PC-9 (cell line): ENCODE results near the gene SYPL2. TPM values are rescaled to one million over a fixed set of nuclear protein-coding genes. Genes with fewer than 3 reads are reported as not detected.

Experiments used
- BruUV-seq: library from RNA; stranded (reverse); fragments of 400-500 nt; replicated peaks from 2 replicates; lab custom pipeline; 2021; lab: Mats Ljungman, UMichigan
- CTCF ChIA-PET: fragments of 300-600 bp; sonication (Branson Sonifier 250); formaldehyde crosslinking; loops from one replicate; lab custom pipeline; 2022; ENCODE audit warnings: antibody characterized with exemption; lab: Charles Lee
- POLR2A ChIA-PET: fragments of 300-600 bp; sonication (Branson Sonifier 250); formaldehyde crosslinking; loops from one replicate; lab custom pipeline; 2022; ENCODE audit warnings: antibody characterized with exemption; ENCODE audit not compliant: unreplicated experiment; lab: Charles Lee
- DNase-seq, 2 experiments: peaks; one replicate each; pipeline versions ENCODE4 v3.0.0 to v3.0.0-alpha.2; 2015 to 2022; ENCODE audit warnings: mixed read lengths in 1 of 2
- H2AFZ ChIP-seq: fragments of 200-600 bp; sonication (generic); 2 replicates; pipeline ENCODE4 v1.8.1; 2017; ENCODE audit warnings: antibody characterized with exemption
- H3F3A ChIP-seq: fragments of 200-600 bp; sonication (generic); 2 replicates; pipeline ENCODE4 v1.8.1; 2017; ENCODE audit warnings: antibody characterized with exemption, mild to moderate bottlenecking, low read depth; ENCODE audit not compliant: insufficient read depth
- H3K27ac ChIP-seq: fragments of 200-600 bp; sonication (generic); 2 replicates; pipeline ENCODE4 v1.6.1; 2016; ENCODE audit warnings: mixed run types
- H3K27me3 ChIP-seq: fragments of 200-600 bp; sonication (generic); 2 replicates; pipeline ENCODE4 v1.6.1; 2016; ENCODE audit warnings: low read depth, mixed run types; ENCODE audit not compliant: insufficient read depth
- H3K36me3 ChIP-seq: fragments of 200-600 bp; sonication (generic); 2 replicates; pipeline ENCODE4 v1.6.1; 2016; ENCODE audit warnings: low read depth, mixed run types
- H3K4me1 ChIP-seq: fragments of 200-600 bp; sonication (generic); replicated peaks from 2 replicates; pipeline ENCODE4 v1.6.1; 2016; ENCODE audit warnings: mixed run types; ENCODE audit not compliant: insufficient read depth
- H3K4me2 ChIP-seq: fragments of 200-600 bp; sonication (generic); 2 replicates; pipeline ENCODE4 v1.6.1; 2017; ENCODE audit warnings: mixed run types
- H3K4me3 ChIP-seq: fragments of 200-600 bp; sonication (generic); 2 replicates; pipeline ENCODE4 v1.6.1; 2016; ENCODE audit warnings: mixed run types
- H3K79me2 ChIP-seq: fragments of 200-600 bp; sonication (generic); 2 replicates; pipeline ENCODE4 v1.6.1; 2017; ENCODE audit warnings: low read depth, mixed run types
- H3K9me2 ChIP-seq: fragments of 200-600 bp; sonication (generic); 2 replicates; pipeline ENCODE4 v1.8.1; 2017; ENCODE audit warnings: mild to moderate bottlenecking; ENCODE audit not compliant: insufficient read depth
- H3K9me3 ChIP-seq: fragments of 200-600 bp; sonication (generic); 2 replicates; pipeline ENCODE4 v1.8.1; 2016; ENCODE audit warnings: low read depth; ENCODE audit not compliant: insufficient read depth
- H4K20me1 ChIP-seq: fragments of 200-600 bp; sonication (generic); 2 replicates; pipeline ENCODE4 v1.8.1; 2017; ENCODE audit not compliant: insufficient read depth
- CTCF ChIP-seq: fragments of 200-600 bp; sonication (generic); conservative IDR thresholded peaks from 2 replicates; pipeline ENCODE4 v1.6.1; 2017; ENCODE audit warnings: mixed run types, antibody characterized with exemption, mild to moderate bottlenecking, moderate library complexity
- EZH2 ChIP-seq: fragments of 200-600 bp; sonication (generic); IDR thresholded peaks from 2 replicates; pipeline ENCODE4 v1.8.0; 2017; ENCODE audit warnings: antibody characterized with exemption, low read depth
- intact Hi-C: fragments of 100-400 bp; cut with micrococcal nuclease; formaldehyde crosslinking; loops from one replicate; pipeline ENCODE4 v1.10.0; 2022; ENCODE audit not compliant: unreplicated experiment
- total RNA-seq: library from RNA; stranded (reverse); gene quantifications from 2 replicates; pipeline ENCODE4 v1.2.3, GENCODE V29; 2021

SYPL2 gene
- total RNA-seq, 1 experiment from 2014 or later = 0.09 TPM

- peaks cover 7% of the 10 kb centered on the region for H3K4me1 ChIP-seq
- H3K36me3 ChIP-seq = no peaks in the 10 kb centered on the region
- no peaks in the 10 kb centered on the region for H3F3A ChIP-seq
- no peaks in the 10 kb centered on the region for H3K9me3 ChIP-seq
- ChIA-PET CTCF (no interaction called here), POLR2A (no interaction called here)
- H4K20me1 ChIP-seq = no peaks in the 10 kb centered on the region
- H3K4me3 ChIP-seq = no peak overlapping the region
- H2AFZ ChIP-seq = no peak overlapping the region
- BruUV-seq = no TSS peak
- peaks cover 86% of the 10 kb centered on the region for H3K27me3 ChIP-seq
- H3K27ac ChIP-seq = no peak overlapping the region
- no peak overlapping the region for H3K4me2 ChIP-seq
- no peaks in the 10 kb centered on the region for H3K79me2 ChIP-seq
- no peak for TF ChIP-seq EZH2
- no peaks in the 10 kb centered on the region for H3K9me2 ChIP-seq
- intact Hi-C loops = no loop called here
- no peak for DNase-seq
Measured at GRCh38 chr1:109474697-109475096, 8.4 kb downstream of the SYPL2 start.

GRCh38 chr1:109475261-109475660 lies 8.9 kb downstream of the SYPL2 start:
- H2AFZ ChIP-seq = no peak overlapping the region
- no peaks in the 10 kb centered on the region for H3F3A ChIP-seq
- no TSS peak for BruUV-seq
- TF ChIP-seq CTCF = no peak
- no peak for TF ChIP-seq EZH2
- DNase-seq = no peak
- ChIA-PET CTCF (no interaction called here), POLR2A (no interaction called here)
- no peaks in the 10 kb centered on the region for H3K36me3 ChIP-seq
- no peak overlapping the region for H3K27ac ChIP-seq
- no peak overlapping the region for H3K4me3 ChIP-seq
- H3K9me3 ChIP-seq = no peaks in the 10 kb centered on the region
- no peak overlapping the region for H3K4me2 ChIP-seq
- H3K79me2 ChIP-seq = no peaks in the 10 kb centered on the region
- peaks cover 7% of the 10 kb centered on the region for H3K4me1 ChIP-seq
- intact Hi-C loops = no loop called here
- no peaks in the 10 kb centered on the region for H4K20me1 ChIP-seq
- no peaks in the 10 kb centered on the region for H3K9me2 ChIP-seq
- H3K27me3 ChIP-seq = peaks cover 86% of the 10 kb centered on the region

- CTCF ChIA-PET = no interaction called here
- Histone ChIP-seq H3K9me2 (no peaks in the 10 kb centered on the region), H3K27ac (no peak overlapping the region), H3K79me2 (no peaks in the 10 kb centered on the region), H3K27me3 (peaks cover 86% of the 10 kb centered on the region), H3K36me3 (no peaks in the 10 kb centered on the region), H3F3A (no peaks in the 10 kb centered on the region), H3K4me3 (no peak overlapping the region), H3K4me2 (no peak overlapping the region), H3K4me1 (peaks cover 7% of the 10 kb centered on the region), H4K20me1 (no peaks in the 10 kb centered on the region), H2AFZ (no peak overlapping the region), H3K9me3 (no peaks in the 10 kb centered on the region)
- BruUV-seq = no TSS peak
- DNase-seq = no peak
- POLR2A ChIA-PET = no interaction called here
- intact Hi-C loops = no loop called here
- TF ChIP-seq EZH2 (no peak), CTCF (no peak)
Measured at GRCh38 chr1:109476825-109477224, 10.5 kb downstream of the SYPL2 start.

- no TSS peak for BruUV-seq
- ChIA-PET CTCF (no interaction called here), POLR2A (no interaction called here)
- H3K4me1 ChIP-seq = peaks cover 7% of the 10 kb centered on the region
- H3F3A ChIP-seq = no peaks in the 10 kb centered on the region
- H3K27me3 ChIP-seq = peaks cover 83% of the 10 kb centered on the region
- intact Hi-C loops = no loop called here
- TF ChIP-seq EZH2 = no peak
- no peak for TF ChIP-seq CTCF
- H3K9me3 ChIP-seq = no peaks in the 10 kb centered on the region
- no peaks in the 10 kb centered on the region for H4K20me1 ChIP-seq
- H3K27ac ChIP-seq = no peak overlapping the region
- H2AFZ ChIP-seq = no peak overlapping the region
- no peak overlapping the region for H3K4me2 ChIP-seq
- H3K79me2 ChIP-seq = no peaks in the 10 kb centered on the region
- H3K4me3 ChIP-seq = no peak overlapping the region
- no peaks in the 10 kb centered on the region for H3K36me3 ChIP-seq
- no peaks in the 10 kb centered on the region for H3K9me2 ChIP-seq
- DNase-seq = no peak
Measured at GRCh38 chr1:109477821-109478220, 11.5 kb downstream of the SYPL2 start.
